ENCODE results near the gene PAMR1. TPM values are rescaled to one million over a fixed set of nuclear protein-coding genes. Genes with fewer than 3 reads are reported as not detected.
A peak's percentile ranks its signal among the peaks of the same experiment; 100 is the strongest.

The PAMR1 gene
- total and polyA plus RNA-seq, 12 donors, result 2.7 to 13.8 (median 5.2) TPM

- Histone ChIP-seq H3K4me1 (peaks cover 0 to 22% (median 5%) of the 10 kb centered on the region in 9 donors), H3K4me3 (no peak overlapping the region), H3K36me3 (no peaks in the 10 kb centered on the region), H3K27me3 (peaks cover 0 to 9% (median 3%) of the 10 kb centered on the region in 7 donors), H3K27ac (peak overlapping the region in 2 of 10 donors; percentile 26 to 53), H3K9me3 (no peaks in the 10 kb centered on the region)
- WGBS, 2 donors, result 65 to 78% methylated on average over 1 of the region's 1 CpG
- no peak for TF ChIP-seq CTCF (IDR thresholded peaks at IDR 0.05)
- ATAC-seq, result peak in 3 of 8 donors; percentile 24 to 46 (median 44)
- intact Hi-C loops (cut with DNase I), result no loop called here
- DNase-seq, result peak in 1 of 2 donors; percentile 16
Observed at GRCh38 chr11:35553831-35554230, 28.4 kb upstream of the PAMR1 start.

GRCh38 chr11:35553021-35553420 lies 27.6 kb upstream of the PAMR1 start:
- Histone ChIP-seq H3K36me3 (no peaks in the 10 kb centered on the region), H3K9me3 (no peaks in the 10 kb centered on the region), H3K27ac (no peak overlapping the region), H3K27me3 (peaks cover 0 to 9% (median 3%) of the 10 kb centered on the region in 7 donors), H3K4me1 (peaks cover 0 to 19% (median 4%) of the 10 kb centered on the region in 9 donors), H3K4me3 (no peak overlapping the region)
- DNase-seq, result no peak
- intact Hi-C loops (cut with DNase I), result no loop called here
- no peak for TF ChIP-seq CTCF (IDR thresholded peaks at IDR 0.05)
- WGBS, 2 donors, result 74 to 77% methylated on average over 3 of the region's 3 CpGs
- no peak for ATAC-seq

- intact Hi-C loops (cut with DNase I), result no loop called here
- no peak for TF ChIP-seq CTCF (IDR thresholded peaks at IDR 0.05)
- Histone ChIP-seq H3K27ac (no peak overlapping the region), H3K27me3 (peaks cover 0 to 9% (median 3%) of the 10 kb centered on the region in 7 donors), H3K36me3 (no peaks in the 10 kb centered on the region), H3K4me3 (no peak overlapping the region), H3K4me1 (peaks cover 0 to 15% (median 4%) of the 10 kb centered on the region in 9 donors), H3K9me3 (no peaks in the 10 kb centered on the region)
- ATAC-seq (no peak), DNase-seq (no peak)
- 92 to 93% methylated on average over 5 of the region's 5 CpGs for WGBS, 2 donors
Observed at GRCh38 chr11:35552616-35553015, 27.2 kb upstream of the PAMR1 start.

- ATAC-seq, result no peak
- intact Hi-C loops (cut with DNase I), result no loop called here
Observed at GRCh38 chr11:35550374-35551036, 25.1 kb upstream of the PAMR1 start.

More at GRCh38 chr11:35550374-35551036, 25.1 kb upstream of the PAMR1 start:
- no peak for DNase-seq
- 89 to 93% methylated on average over 3 of the region's 3 CpGs for WGBS, 2 donors
- Histone ChIP-seq H3K27ac (no peak overlapping the region), H3K4me1 (peaks cover 0 to 15% (median 4%) of the 10 kb centered on the region in 9 donors), H3K27me3 (peaks cover 0 to 9% (median 3%) of the 10 kb centered on the region in 7 donors), H3K36me3 (no peaks in the 10 kb centered on the region), H3K9me3 (no peaks in the 10 kb centered on the region), H3K4me3 (no peak overlapping the region)
- no peak for TF ChIP-seq CTCF (IDR thresholded peaks at IDR 0.05)

Measured in heart right ventricle (tissue), 16 donors.